Astrocyte of the cerebellum (primary cell): ENCODE measurements around the gene GOLGA8G.
"Not testable (repeated sequence)": the region's sequence is repeated elsewhere in the genome, so short reads cannot be mapped to it uniquely, and the experiment has no call there.

Experiments
- DNase-seq: peaks from one replicate; pipeline ENCODE4 v3.0.0-alpha.2; 2011; ENCODE audit warnings: low read depth
- H3K4me3 ChIP-seq: 2 replicates; pipeline ENCODE4 v1.5.1; 2011; ENCODE audit warnings: mild to moderate bottlenecking, low read depth, low read length, moderate library complexity
- in situ Hi-C: cut with HindIII; loops from 2 replicates; pipeline ENCODE4 v1.10.0; 2017; ENCODE audit warnings: low sequenced_read_pairs

Gene GOLGA8G, protein sequence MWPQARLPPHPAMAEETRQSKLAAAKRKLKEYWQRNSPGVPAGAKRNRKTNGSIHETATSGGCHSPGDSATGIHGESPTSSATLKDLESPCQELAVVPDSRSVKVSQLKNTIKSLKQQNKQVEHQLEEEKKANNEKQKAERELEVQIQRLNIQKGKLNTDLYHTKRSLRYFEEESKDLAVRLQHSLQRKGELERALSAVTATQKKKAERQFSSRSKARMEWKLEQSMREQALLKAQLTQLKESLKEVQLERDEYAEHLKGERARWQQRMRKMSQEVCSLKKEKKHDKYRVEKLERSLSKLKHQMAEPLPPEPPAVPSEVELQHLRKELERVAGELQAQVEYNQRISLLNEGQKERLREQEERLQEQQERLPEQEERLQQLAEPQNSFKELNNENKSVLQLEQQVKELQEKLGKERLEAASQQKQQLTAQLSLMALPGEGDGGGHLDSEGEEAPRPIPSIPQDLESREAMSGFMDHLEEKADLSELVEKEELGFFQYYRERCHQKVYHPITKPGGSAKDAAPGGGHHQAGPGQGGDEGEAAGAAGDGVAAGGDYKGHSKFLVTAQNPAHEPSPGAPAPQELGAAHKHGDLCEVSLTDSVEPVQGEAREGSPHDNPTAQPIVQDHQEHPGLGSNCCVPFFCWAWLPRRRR

DNA sequence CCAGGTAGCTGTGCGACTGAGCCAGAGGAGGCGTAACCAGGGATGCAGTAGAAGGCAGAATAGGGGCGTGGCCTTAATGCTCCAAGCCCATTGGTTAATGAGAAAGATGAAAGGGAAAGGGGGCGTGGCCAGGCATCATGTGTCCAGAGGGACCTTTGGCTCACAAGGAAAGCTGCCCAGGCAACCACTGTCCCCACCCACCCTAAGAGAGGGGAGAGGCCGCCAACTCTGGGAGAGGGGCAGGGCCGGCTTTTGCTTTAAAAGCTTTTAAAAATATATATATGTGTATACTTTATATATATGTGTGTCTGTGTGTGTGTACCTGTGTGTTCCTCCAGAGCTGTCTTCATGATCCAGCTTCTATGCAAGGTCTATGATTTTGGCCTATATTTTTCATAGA, at the start of gene GOLGA8G:
GOLGA8G (minus strand) TSS at position 18 of the 400 bp plus-strand sequence. CDS start 62 bp downstream, outside the sequence.
- H3K4me3 ChIP-seq, in situ Hi-C loops, DNase-seq: not testable (repeated sequence)

DNA sequence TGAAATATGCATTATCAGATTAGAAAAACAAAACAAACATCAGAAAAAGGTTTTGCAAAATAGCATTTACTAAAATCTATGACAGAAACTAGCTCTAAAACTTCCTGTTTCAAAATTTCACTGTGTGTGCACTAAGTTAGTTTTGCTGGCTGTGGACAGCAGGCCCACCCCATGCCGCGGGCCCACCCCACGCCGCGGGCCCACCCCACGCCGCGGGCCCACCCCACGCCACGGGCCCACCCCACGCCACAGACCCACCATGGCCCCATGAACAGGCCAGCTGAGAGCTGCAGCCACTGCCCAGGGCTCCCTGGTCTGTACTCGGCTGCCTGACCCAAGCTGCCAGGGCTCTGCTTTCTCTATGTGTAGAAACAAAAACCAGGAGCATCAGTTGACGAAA, 40.6 kb upstream of the GOLGA8G start:
- H3K4me3 ChIP-seq, in situ Hi-C loops, DNase-seq: not testable (repeated sequence)

DNA sequence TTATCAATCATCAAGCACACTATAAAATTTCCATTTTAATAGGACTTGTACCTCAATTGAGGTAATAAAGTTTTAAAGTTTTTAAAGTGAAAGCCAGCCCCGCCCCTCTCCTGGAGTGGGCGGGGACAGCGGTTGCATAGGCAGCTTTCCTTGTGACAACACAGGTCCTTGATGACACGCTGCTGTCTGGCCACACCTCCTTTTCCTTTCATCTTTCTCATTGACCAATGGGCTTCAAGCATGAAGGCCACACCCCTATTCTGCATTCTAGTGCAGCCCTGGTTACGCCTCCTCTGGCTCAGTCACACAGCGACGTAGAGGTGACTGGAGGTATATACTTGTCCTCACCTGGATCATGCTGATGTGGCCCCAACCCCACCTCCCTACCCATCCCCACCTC, 20.5 kb upstream of the GOLGA8G start, which contains the start of gene GOLGA6L25:
GOLGA6L25 (plus strand) TSS at position 301 of the 400 bp plus-strand sequence; CDS start at position 362, 61 bp downstream.
- in situ Hi-C loops, DNase-seq, H3K4me3 ChIP-seq: not testable (repeated sequence)

DNA sequence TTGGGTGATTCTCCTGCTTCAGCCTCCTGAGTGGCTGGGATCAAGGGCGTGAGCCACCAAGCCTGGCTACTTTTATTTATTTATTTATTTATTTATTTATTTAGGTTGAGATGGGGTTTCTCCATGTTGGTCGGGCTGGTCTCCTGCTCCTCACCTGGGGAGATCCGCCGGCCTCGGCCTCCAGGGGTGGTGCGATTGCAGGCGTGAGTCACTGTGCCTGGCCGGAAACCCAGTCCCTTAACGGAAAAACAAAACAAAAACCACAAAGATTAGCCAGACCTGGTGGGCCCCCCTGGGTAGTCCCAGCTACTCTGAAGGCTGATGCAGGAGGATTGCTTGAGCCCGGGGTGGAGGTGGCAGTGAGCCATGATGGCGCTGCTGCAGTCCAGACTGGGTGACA, 17.6 kb downstream of the GOLGA8G start:
- in situ Hi-C loops, DNase-seq, H3K4me3 ChIP-seq: not testable (repeated sequence)

DNA sequence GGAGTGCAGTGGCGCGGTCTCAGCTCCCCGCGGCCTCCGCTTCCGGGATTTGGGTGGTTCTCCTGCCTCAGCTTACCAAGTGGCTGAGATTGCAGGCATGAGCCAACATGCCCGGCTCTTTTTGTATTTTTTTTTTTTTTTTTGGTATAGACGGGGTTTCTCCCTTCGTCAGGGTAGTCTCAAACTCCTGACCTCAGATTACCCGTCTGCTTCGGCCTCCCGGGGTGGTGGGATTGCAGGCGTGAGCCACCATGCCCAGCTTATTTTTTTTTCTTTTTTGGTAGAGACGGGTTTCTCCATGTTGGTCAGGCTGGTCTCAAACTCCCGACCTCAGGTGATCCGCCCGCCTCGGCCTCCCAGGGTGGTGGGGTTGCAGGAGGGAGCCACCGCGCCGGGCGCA, 18.6 kb downstream of the GOLGA8G start:
- in situ Hi-C loops, H3K4me3 ChIP-seq, DNase-seq: not testable (repeated sequence)

DNA sequence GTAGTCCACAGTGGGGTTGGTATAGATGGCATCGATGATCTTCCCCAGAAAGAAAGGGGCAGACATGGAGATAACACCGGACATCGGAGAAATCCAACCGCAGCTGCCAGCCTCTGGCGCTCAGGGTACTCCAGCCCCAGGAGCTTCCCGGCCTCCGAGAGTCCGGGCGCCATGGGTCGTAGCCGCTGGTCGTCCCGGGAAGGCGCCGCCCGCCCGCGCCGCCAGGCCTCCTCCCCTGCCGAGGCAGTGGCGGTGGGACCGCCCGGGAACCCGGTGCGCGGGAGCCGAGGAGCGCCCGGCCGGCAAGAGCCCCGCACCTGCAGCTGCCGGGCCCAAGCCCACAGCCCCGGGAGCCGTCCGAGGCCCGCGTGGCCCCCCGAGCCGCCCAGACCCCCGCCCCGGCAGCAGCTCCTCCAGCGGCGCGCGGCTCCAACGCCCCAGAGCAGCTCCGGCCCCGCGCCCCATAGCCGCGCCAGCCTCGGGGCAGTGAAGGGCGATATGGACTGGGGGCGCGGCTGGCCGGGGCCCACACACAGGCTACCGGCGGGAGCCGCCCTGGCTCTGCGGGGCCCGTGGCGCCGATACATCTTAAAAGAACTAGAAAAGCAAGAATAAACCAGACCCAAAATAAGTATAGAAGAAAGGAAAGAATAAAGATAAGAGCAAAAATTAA, 24.4 kb downstream of the GOLGA8G start:
- H3K4me3 ChIP-seq, in situ Hi-C loops, DNase-seq: not testable (repeated sequence)

DNA sequence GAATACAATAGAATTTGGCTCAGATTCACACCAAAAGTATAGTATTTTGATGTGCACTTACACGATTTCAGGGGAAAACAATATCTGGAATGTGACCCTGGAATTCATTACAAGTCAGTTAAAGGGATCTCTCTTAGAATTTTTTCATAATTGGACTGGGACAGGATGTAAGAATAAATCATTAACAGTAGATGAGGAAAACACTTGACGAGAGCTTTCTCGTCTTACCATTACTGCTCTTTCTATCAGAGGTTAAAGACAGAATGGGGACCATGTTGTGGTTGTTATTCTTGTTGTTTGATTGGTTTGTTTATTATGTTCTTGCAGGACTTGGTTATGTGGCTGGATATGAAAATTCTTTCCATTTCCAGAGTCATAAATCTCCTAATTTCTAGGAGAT, 51.4 kb downstream of the GOLGA8G start:
- DNase-seq, in situ Hi-C loops, H3K4me3 ChIP-seq: not testable (repeated sequence)
